Neural crest cell (in vitro differentiated cells): ENCODE measurements around the gene ZNF664. TPM values are rescaled to one million over a fixed set of nuclear protein-coding genes. Genes with fewer than 3 reads are reported as not detected.

Experiments used
- DNase-seq: peaks from one replicate; pipeline ENCODE4 v3.0.0; 2021; ENCODE audit warnings: low read depth, mixed read lengths, low spot score
- H3K27ac Mint-ChIP-seq: one replicate; pipeline ENCODE4 v1.8.0; 2021; ENCODE audit warnings: mild to moderate bottlenecking, mixed read lengths; ENCODE audit not compliant: unreplicated experiment
- H3K27me3 Mint-ChIP-seq: 2 replicates; pipeline ENCODE4 v1.8.0; 2021; ENCODE audit warnings: low read depth, mild to moderate bottlenecking, mixed read lengths
- H3K36me3 Mint-ChIP-seq: 2 replicates; pipeline ENCODE4 v1.8.0; 2021; ENCODE audit warnings: low read depth, mild to moderate bottlenecking, mixed read lengths
- H3K4me1 Mint-ChIP-seq: 2 replicates; pipeline ENCODE4 v1.8.0; 2021; ENCODE audit warnings: mixed read lengths
- H3K4me3 Mint-ChIP-seq: one replicate; pipeline ENCODE4 v1.8.0; 2021; ENCODE audit warnings: mild to moderate bottlenecking, mixed read lengths
- H3K9me3 Mint-ChIP-seq: 2 replicates; pipeline ENCODE4 v1.8.0; 2021; ENCODE audit warnings: mixed read lengths
- CTCF ChIP-seq: fragments of 200-600 bp; sonication (generic); conservative IDR thresholded peaks from 2 replicates; pipeline ENCODE4 v1.5.0; 2021; ENCODE audit warnings: antibody characterized with exemption, mild to moderate bottlenecking
- total RNA-seq: library from RNA; stranded (reverse); gene quantifications from 2 replicates; pipeline ENCODE4 v1.2.1, GENCODE V29; 2021

The ZNF664 gene
- total RNA-seq, 1 donor from 2014 or later, result 156 TPM

GRCh38 chr12:123971770-123972456 is 1.1 kb upstream of the ZNF664 start:
- peaks cover 15% of the 10 kb centered on the region for H3K27me3 Mint-ChIP-seq

GRCh38 chr12:123973552-123974341 is 732 bp downstream of the ZNF664 start:
- Mint-ChIP-seq H3K9me3 (no peaks in the 10 kb centered on the region), H3K36me3 (peaks cover 13% of the 10 kb centered on the region), H3K4me3 (peak overlapping the region; percentile 94), H3K27ac (peak overlapping the region; percentile 91), H3K4me1 (peaks cover 50% of the 10 kb centered on the region), H3K27me3 (peaks cover 15% of the 10 kb centered on the region)
- TF ChIP-seq CTCF, result no peak
- DNase-seq, result peak; percentile 22

More at GRCh38 chr12:123971770-123972456, 1.1 kb upstream of the ZNF664 start:
- Mint-ChIP-seq H3K36me3 (peaks cover 11% of the 10 kb centered on the region), H3K4me1 (peaks cover 63% of the 10 kb centered on the region), H3K27ac (peak overlapping the region; percentile 59), H3K4me3 (peak overlapping the region; percentile 97), H3K9me3 (no peaks in the 10 kb centered on the region)
- no peak for TF ChIP-seq CTCF
- peak; percentile 26 for DNase-seq

- H3K9me3 Mint-ChIP-seq, result no peaks in the 10 kb centered on the region
- H3K27ac Mint-ChIP-seq, result no peak overlapping the region
- H3K36me3 Mint-ChIP-seq, result peaks cover 16% of the 10 kb centered on the region
- H3K4me1 Mint-ChIP-seq, result peaks cover 28% of the 10 kb centered on the region
- H3K27me3 Mint-ChIP-seq, result peaks cover 3% of the 10 kb centered on the region
- TF ChIP-seq CTCF, result no peak
- H3K4me3 Mint-ChIP-seq, result peak overlapping the region; percentile 36
- no peak for DNase-seq
Observed at GRCh38 chr12:123976227-123976826, 3.3 kb downstream of the ZNF664 start.

- no peak overlapping the region for H3K4me3 Mint-ChIP-seq
- TF ChIP-seq CTCF, result no peak
- no peaks in the 10 kb centered on the region for H3K27me3 Mint-ChIP-seq
- DNase-seq, result no peak
- no peak overlapping the region for H3K27ac Mint-ChIP-seq
- no peaks in the 10 kb centered on the region for H3K9me3 Mint-ChIP-seq
- peaks cover 19% of the 10 kb centered on the region for H3K36me3 Mint-ChIP-seq
- H3K4me1 Mint-ChIP-seq, result peaks cover 32% of the 10 kb centered on the region
Observed at GRCh38 chr12:123979566-123979965, 6.6 kb downstream of the ZNF664 start.

- peaks cover 9% of the 10 kb centered on the region for H3K36me3 Mint-ChIP-seq
- no peak for TF ChIP-seq CTCF
- H3K9me3 Mint-ChIP-seq, result no peaks in the 10 kb centered on the region
- H3K27ac Mint-ChIP-seq, result no peak overlapping the region
- peaks cover 23% of the 10 kb centered on the region for H3K4me1 Mint-ChIP-seq
- no peaks in the 10 kb centered on the region for H3K27me3 Mint-ChIP-seq
- no peak overlapping the region for H3K4me3 Mint-ChIP-seq
- DNase-seq, result no peak
Observed at GRCh38 chr12:123982269-123982668, 9.3 kb downstream of the ZNF664 start.
